Measurements from ENCODE around the gene GNAQ.

The GNAQ gene

DNA sequence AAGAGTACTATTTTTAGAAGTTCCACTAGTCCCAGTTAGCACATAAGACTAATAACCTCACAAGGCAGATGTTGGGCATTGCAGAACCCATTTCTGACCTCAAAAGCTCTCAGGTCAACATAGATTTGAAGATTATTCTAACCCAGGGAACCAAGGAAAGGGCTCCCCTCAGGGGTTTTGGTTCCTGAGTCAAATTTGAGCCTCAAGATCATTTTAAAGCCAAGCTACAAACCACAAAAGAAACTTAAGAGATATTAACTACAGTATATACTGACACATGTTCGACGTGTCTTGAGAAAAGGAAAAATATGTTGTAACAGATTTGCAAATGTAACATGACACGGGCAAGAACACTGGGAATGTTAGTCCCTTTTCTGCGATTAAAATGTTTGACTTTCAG is 88.6 kb downstream of the GNAQ start:
- no peak for DNase-seq (ENCODE audit: low read depth)

DNA sequence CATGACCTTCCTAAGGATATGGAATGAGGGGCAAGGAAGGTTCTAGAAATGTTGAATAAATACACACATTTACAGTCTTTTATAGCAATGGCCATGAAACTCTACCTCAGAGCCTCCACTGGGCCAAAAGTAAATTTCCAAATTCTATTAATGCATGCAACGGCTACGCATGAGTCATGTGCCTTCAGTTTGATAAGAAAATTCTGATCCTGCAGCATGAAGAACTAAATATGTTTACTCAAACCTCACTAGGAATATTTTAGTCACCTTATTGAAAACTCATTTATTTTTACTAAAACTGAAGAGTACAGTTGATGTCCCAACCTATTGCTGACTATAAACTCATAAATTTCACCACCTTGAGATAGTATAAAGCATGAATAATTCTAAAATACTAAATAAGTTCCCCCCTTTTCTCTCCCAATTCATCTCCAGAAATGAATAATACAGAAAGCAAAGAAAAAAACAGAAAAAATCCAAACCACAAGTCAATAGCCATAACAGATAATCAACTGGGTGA is 92.4 kb downstream of the GNAQ start:
- no peak for DNase-seq (ENCODE audit: low read depth)

DNA sequence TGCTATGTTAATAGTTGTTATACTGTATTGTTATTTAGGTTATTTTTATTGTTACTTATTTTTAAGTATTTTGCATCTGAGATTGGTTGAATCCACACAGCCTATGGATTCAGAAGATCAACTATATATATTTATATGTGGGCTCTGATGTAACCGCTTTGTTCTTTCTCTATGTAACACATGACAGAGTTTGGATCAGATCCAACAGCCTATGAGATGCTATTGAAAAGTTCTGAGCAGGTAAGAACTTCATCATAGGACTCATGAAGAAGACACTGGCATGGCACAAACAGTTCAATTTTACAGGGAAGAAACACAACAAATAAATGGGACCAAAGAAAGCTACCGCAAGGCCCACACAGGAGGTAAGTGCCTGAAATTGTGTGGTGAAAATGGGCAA is 93.4 kb downstream of the GNAQ start:
- DNase-seq (ENCODE audit: low read depth) = no peak

DNA sequence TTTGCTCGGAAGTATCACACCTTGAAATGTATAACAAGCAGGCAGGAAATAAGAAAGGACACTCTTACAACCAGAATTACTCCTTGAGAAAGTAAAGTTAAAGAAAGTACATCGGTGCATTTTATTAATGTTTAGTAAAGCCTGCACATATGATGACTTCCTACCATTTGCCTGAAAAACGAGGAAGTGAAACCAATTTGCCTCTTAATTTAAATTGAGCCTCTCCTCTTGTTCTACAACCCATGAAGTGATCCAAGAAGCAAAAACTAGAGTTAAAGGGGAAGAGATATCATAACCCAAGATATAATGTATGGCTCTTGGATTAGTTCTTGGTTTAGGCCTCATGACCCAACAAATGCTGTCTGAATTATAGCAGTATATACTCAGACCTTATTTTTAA is 95.6 kb downstream of the GNAQ start:
- DNase-seq (ENCODE audit: low read depth) = no peak

DNA sequence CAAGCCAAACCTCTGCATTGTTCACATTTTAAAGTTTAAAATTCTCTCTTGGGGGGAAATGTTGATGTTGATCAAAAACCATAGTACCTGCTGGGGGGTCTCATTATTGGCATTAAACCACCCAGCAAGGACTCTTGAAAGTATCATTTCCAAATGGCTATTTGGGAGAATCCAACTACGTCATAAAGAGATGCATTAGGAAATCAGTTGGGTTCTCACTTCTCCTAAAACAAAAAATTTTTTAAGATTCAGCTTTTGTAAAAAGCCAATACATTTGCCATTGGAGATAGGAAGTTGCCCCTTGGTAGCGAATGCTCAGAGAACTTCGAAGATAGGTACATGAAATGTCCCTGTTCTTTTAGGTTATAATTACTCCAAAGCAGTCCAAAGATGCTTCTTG is 96.4 kb downstream of the GNAQ start:
- DNase-seq (ENCODE audit: low read depth) = no peak

DNA sequence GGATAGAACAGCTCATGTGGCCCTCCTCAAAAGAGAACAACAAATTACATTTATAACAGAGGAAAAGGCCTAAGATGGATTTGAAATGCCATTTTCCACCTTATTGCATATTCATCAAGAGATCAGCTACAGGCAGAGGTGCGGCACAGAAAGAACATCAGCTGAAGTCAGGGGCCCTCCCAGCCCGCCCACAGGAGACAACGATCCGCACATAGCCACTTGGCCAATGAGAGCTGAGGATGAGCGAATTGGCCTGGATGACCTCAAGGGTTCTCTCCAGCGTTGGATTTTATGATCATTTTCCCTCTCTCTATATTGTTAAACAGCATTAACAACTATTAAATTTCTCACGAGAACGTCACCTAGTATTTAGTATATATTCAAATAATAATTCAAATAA is 97.6 kb downstream of the GNAQ start:
- no peak for DNase-seq (ENCODE audit: low read depth)

DNA sequence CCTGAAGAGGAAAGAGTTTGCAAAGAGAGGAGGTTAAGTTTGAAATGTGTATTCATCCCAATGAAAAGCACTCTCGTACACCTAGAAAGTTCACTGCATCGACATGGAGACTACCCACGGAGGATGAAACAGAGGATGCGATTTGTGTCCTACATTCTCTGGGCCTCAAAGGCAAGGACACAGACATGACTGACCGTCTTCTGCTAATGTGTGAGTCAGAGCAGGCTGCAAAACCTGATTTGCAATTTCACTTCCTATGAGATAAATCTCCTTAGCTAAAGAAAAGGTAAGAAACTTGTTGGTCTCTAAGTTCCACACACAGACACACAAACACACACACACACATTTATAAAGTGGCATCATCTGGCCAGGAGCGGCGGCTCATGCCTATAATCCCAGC is 98.6 kb downstream of the GNAQ start:
- DNase-seq (ENCODE audit: low read depth) = no peak

DNA sequence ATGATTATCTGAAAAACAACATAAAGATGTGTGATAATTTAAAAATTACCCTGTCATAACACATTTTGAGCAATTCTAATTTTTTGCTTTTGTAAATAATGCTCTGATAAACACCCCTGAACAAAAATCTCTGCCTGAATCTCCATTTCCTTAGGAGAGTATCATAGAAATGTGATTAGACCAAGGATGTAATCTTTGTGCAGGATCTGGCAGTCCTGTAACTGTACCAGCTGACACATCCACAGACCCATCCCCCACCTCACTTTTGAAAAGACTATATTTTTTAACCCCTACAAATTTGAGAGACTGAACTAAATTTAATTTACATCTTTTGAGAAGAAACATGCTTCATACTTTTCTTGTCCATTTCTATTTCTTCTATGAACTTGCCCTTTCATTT is 101.7 kb downstream of the GNAQ start:
- no peak for DNase-seq (ENCODE audit: low read depth)

DNA sequence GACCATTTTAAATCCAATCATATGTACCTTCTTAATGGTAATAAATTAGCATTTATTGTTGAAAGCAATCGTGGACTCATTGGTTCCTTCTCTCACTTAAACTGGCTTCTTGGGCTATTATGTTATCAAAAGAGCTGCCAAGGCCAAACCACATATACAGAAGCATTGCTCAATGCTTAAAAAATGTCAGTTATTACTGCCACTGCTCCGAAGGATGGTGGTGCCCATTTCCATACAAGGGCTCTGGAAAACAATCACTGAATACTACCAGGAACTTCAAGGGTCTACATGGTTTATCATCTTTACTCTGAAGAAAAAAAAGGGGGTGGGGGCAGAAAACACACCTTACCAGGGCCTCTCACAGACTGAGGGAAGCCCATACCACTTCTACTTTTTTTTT is 104.3 kb downstream of the GNAQ start:
- DNase-seq (ENCODE audit: low read depth) = no peak

DNA sequence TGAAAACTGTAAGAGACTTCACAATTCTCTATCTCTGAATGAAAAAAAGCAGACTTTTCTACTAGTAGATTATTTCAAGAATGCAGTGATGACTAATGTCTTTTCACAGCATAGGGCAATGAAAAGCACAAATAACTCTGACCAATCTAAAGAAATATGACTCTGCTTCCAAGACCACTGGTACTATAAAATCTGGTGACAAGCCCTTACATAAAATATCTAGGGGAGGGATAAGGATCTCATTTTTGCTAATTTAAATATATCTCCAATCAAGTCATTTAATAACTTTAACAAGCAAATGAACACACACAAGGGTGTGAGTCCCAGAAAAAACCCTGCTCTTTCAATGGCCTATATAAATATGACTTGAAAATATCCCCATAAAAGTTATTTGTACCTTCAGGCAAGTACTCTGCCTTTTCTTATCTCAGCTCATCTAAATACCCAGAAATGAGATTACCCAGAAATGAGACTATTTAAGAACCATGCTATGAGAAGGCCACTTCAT is 105.2 kb downstream of the GNAQ start:
- peak; percentile 62 for DNase-seq (ENCODE audit: low read depth)

DNA sequence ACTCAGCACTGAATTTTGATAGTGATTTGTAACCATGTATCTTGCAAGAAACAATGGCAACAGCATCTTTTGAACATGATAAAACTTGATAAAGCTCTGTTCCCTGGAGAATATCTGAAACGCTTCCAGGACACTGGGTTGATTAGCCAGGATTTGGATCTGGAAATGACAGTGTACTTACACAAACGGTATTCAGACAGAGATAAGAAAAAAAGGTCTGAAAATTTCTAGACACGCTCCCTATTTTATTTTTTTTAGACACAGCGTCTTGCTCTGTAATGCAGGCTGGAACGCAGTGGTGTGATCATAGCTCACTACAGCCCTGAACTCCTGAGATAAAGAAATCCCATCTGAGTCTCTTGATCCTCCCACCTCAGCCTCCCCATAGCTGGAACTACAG is 109.0 kb downstream of the GNAQ start:
- DNase-seq (ENCODE audit: low read depth) = no peak

DNA sequence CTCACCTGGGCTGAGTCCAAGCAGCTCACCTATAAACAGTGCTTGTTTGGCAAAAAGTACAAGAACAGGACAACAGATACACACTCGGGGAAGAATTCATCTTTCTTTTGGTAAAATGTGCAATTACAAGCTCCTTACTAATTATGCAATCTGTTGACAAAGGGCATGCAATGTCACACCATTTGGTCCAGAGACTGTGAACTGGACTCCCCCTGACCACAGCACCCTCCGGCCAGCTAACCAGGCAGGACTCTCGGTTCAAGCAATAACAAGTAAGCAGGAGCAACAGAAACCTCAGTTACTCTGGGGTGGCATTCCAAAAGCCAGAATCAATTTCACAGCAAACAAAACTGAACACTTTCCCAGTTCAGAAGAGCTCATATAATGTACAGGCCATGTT is 113.8 kb downstream of the GNAQ start:
- DNase-seq (ENCODE audit: low read depth) = no peak

DNA sequence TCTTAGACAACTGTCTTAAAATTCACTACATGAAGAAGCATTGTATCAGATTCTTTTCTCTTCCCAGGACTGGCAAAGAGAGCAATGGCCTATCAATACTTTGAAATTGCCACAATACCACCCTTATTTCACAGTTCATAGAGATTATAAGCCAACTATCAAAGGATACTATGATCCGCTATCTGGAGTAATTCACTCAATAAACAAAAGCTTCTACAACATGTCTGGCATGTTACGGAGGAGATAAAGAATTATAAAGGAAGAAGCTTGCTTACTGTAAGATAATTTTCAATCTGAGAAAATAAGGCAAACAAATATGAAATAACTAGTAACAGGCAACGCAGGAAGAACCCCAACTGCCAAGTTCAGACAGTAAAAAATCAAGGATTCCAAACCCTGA is 114.8 kb downstream of the GNAQ start:
- no peak for DNase-seq (ENCODE audit: low read depth)

DNA sequence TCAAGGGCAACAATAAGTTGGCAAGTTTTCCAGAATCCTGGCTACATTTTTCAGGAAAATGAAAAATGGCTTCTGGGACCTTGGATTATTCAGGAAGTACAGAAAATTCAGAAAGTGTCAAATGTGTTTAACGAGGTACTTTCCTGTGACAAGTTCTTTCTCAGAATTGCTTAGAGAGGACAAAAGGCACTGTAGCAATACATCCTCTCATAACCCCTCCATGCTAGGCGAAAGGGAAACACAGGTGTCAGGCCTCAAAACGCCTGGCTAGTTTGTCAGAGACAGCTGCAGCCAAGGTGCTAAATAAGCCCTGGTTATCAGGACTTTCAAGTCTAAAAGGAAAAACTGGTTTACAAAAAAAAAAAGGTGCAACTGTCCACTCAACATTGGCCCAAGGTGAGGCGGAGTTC is 115.2 kb downstream of the GNAQ start:
- DNase-seq (ENCODE audit: low read depth) = no peak

DNA sequence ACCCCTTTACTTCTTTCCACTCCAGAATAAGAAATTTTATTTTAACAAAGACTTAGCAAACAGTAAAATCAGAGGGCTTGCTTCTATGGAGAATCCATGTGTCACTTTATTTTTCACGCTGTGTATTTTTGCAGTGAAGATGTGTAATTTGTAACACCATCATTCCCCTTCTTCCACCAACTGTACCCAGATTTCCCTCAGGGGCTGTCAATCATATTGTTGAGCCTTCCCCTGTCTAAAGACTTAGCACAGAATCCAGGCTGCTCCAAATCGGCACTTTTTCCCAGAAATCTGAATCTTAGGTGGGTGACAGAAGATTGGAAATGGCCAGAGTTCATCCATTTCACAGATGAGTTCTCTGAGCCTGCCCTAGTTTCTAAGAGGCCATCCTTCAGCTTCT is 115.9 kb downstream of the GNAQ start:
- no peak for DNase-seq (ENCODE audit: low read depth)

DNA sequence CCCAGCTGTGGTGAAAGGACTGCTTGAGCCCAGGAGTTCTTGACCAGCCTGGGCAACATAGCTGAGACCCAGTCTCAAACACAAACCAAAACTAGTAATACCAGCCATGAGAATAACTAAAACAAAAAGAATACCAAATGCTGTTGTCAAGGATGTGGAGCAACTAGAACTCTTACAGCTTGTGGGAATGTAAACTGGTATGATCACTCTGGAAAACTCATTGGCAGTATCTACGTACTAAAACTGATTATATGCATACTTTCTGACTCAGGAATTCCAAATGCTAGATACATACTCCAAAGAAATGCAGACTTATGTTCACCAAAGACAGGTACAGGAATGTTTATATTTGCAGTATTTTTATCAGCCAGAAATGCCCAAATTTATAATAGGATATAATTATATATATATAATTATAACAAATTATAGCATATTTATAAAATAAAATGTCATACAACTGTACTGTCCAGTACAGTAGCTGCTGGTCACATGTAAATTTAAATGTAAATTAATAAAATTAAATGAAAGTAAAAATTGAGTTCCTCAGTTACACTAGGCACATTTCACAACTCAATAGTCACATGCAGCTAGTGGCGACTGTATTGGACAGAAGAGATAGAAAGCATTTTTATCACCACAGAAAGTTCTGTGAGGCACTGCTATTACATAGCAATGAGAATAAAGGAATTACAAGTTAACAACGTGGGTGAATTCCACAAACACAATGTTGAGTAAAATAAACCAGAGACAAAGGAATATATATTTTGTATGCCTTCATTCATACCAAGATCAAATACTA is 118.5 kb downstream of the GNAQ start:
- no peak for DNase-seq (ENCODE audit: low read depth)

DNA sequence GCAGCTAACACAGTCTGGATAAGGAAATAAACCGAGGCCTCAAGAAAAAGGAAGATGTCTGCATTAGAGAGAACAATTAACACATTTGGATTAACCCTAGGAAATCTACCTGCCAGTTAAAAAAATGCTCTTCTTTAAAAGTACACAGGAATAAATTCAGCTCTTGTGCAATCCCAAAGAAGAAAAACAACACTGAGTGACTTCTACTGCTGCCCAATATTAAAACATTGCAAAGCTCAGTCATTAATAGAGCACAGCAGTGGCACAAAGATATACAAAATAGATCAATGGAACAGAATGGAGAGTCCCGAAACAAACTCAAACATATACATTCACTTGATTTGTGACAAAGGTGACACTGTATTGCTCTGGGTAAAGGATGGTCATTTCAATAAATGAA is 119.7 kb downstream of the GNAQ start:
- no peak for DNase-seq (ENCODE audit: low read depth)

DNA sequence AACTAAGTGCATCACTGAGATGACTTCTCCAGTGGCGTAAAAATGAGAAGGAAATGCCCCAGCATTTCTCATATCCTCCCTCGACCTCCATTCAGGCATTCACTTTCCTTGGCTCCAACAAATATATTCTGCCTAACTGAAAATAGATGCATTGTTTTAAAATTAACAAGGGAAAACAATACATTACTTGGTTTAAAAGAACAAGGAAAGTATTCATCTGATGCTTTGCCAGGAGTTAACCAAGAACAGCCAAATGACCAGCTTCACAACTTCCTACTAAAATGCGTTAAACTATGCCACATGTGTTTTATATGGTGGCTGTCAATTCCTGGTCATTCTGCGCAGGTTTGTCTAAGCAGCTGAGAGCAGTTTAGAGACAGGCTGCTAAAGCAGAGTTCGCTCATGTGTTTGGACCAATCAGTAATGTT is 121.4 kb downstream of the GNAQ start:
- no peak for DNase-seq (ENCODE audit: low read depth)

DNA sequence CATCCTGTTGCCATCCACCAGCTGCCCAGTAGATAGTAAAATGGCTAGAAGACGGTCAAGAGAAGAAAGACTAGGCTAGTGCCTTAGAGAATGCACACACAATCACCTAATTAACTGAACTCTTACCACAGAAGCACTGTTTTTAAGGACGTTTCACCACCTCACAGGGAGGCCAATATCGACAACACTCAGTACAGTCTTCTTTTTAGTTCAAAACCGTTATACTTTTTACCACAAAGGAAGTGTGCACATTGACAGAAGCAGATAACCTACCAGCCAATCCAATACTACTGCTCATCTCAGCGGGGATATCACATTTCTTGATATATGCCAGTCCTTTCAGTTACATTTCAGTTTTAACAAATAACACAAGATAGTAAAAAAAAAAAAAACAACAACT is 122.3 kb downstream of the GNAQ start:
- DNase-seq (ENCODE audit: low read depth) = no peak

DNA sequence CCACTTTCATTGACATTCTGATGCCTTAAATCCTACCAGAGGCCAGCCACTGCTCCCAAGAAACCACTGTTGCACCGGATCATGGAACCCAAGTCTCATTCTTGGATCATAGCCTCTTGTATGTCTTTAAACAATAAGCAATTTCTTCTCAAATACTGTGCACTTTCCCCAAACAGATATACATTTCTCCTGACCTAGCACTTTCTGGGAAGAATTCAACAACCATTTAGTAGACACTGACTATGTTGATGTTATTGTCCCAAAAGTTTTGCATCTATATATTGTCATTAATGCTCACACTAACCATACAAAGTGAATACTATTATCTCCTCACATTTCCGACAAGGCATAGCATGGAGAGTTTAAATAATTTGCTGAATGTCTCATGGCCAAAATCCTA is 123.3 kb downstream of the GNAQ start:
- DNase-seq (ENCODE audit: low read depth) = no peak

DNA sequence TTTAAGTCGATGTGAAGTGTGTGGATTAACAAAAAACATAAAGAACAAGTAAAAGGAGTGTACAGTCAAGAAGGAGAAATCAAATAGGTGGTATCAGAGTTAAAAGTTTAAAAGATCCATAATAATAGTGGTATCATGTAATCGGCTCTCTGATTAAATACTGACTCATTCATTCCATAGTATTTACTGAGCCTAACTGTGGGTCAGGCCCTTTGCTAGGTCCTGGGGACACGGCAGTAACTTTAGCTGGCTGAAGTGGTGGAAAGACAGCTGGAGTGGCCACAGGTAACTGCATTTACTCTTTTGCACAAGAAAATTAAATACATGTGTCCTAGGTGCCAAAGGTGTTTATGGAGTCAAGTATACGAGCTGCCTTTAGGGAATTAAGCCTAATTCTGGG is 124.0 kb downstream of the GNAQ start:
- DNase-seq (ENCODE audit: low read depth) = no peak

DNA sequence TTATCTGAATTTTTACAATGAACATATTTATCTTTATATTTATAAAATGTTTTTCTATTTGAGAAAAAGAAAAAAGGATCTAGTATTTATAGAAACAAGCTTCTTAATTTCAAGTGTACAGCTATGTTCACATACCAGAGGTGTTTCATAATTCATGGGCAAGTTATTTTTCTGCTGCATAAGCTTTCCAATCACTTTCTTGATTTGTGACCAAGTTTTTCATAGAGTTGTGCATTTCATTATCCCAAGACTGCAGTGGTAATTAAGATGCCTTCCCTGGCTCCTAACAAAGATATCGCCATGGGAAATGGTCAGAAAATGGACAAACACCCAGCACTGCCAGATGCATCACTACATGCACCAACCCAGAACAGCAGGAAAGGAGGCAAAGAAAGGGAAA is 124.6 kb downstream of the GNAQ start:
- no peak for DNase-seq (ENCODE audit: low read depth)

DNA sequence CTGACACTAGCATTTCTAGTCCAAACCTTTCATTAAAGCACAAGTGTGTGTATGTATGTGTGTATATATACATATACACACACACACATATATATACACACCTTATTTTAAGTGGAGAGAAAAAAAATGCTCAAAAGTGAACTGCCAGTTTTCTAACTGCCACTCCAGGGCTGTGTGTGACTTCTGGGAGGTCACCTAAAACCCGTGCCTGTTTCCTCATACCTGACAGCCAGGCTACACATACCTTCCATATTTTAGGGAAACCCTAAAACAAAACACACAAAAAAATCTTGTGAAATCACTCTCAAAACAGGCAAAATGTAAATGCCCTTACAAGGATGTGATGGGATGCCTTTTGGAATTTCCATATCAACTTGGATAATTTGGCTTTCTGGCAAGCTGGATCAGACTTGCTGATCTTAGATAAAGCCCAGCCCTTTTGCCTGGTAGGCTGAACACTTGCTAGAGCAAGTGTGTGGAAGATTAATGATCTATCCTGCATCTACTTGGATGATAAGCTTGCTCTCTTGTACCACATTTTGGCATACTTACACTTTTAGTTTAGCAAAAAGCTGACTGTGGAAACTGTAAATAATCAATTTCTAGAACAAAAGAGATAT is 127.8 kb downstream of the GNAQ start:
- no peak for DNase-seq (ENCODE audit: low read depth)

DNA sequence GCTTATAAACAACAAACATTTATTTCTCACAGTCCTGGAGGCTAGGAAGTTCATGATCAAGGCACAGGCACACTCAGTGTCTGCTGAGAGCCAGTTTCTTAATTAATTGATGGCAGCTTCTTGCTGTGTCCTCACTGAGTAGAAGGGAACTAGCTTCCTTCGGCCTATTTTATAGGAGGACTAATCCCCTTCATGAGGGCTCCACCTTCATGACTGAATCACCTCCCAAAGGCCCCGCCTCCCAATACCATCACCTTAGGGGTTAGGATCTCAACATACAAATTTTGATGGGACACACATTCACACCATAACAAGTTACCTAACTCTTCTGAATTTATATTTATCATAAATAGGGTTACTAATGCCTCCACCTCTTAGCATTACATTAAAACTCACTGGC is 129.8 kb downstream of the GNAQ start:
- DNase-seq (ENCODE audit: low read depth) = no peak

All from HS-27A (cell line).